ENCODE results near the gene CYTH4.

The CYTH4 gene

GRCh38 chr22:37316405-37316804, 34.1 kb downstream of the CYTH4 start:
- H2AK5ac ChIP-seq (ENCODE audit: low read length): no peak overlapping the region
- no peak overlapping the region for H3K4ac ChIP-seq (ENCODE audit: low read depth, low read length)
- H3K4me3 ChIP-seq (ENCODE audit: low read length): no peak overlapping the region
- H3K9ac ChIP-seq (ENCODE audit: low read length): no peak overlapping the region
- no peaks in the 10 kb centered on the region for H3K27me3 ChIP-seq (ENCODE audit: insufficient read depth, low read length, poor library complexity)
- H3K36me3 ChIP-seq (ENCODE audit: control insufficient read depth, insufficient read depth, low read length): no peaks in the 10 kb centered on the region
- DNase-seq: no peak
- no peaks in the 10 kb centered on the region for H3K79me2 ChIP-seq (ENCODE audit: control insufficient read depth, insufficient read depth, low read length)
- H3K56ac ChIP-seq (ENCODE audit: low read length): no peak overlapping the region
- H4K8ac ChIP-seq (ENCODE audit: low read depth, low read length): no peak overlapping the region
- no peak overlapping the region for H2BK120ac ChIP-seq (ENCODE audit: low read depth, low read length)
- no peak overlapping the region for H2BK15ac ChIP-seq (replicated peaks; ENCODE audit: low read depth)
- no peak overlapping the region for H3K4me2 ChIP-seq (ENCODE audit: low read length)
- no CpG with 5 or more reads among the region's 6 CpGs for WGBS (ENCODE audit: extremely low coverage, insufficient coverage, low lambda C conversion rate)
- H3K27ac ChIP-seq (ENCODE audit: low read depth, low read length): no peak overlapping the region
- H3K18ac ChIP-seq (ENCODE audit: low read length): no peak overlapping the region
- no peak overlapping the region for H4K5ac ChIP-seq (ENCODE audit: low read length)
- no peaks in the 10 kb centered on the region for H3K79me1 ChIP-seq (ENCODE audit: low read length)
- no peak overlapping the region for H2BK5ac ChIP-seq (ENCODE audit: low read length)
- no peak overlapping the region for H3K23ac ChIP-seq (ENCODE audit: low read length)
- no peaks in the 10 kb centered on the region for H3K4me1 ChIP-seq (ENCODE audit: control insufficient read depth, low read depth, low read length)

- Histone ChIP-seq H3K56ac (ENCODE audit: low read length) (no peak overlapping the region), H2BK5ac (ENCODE audit: low read length) (no peak overlapping the region), H2BK15ac (replicated peaks; ENCODE audit: low read depth) (no peak overlapping the region), H3K27me3 (ENCODE audit: insufficient read depth, low read length, poor library complexity) (no peaks in the 10 kb centered on the region), H3K9ac (ENCODE audit: low read length) (no peak overlapping the region), H3K4me1 (ENCODE audit: control insufficient read depth, low read depth, low read length) (no peaks in the 10 kb centered on the region), H4K5ac (ENCODE audit: low read length) (no peak overlapping the region), H3K27ac (ENCODE audit: low read depth, low read length) (no peak overlapping the region), H2BK120ac (ENCODE audit: low read depth, low read length) (no peak overlapping the region), H4K8ac (ENCODE audit: low read depth, low read length) (no peak overlapping the region), H3K79me1 (ENCODE audit: low read length) (no peaks in the 10 kb centered on the region), H2AK5ac (ENCODE audit: low read length) (no peak overlapping the region), H3K4ac (ENCODE audit: low read depth, low read length) (no peak overlapping the region), H3K18ac (ENCODE audit: low read length) (no peak overlapping the region), H3K4me3 (ENCODE audit: low read length) (no peak overlapping the region), H3K23ac (ENCODE audit: low read length) (no peak overlapping the region), H3K4me2 (ENCODE audit: low read length) (no peak overlapping the region), H3K79me2 (ENCODE audit: control insufficient read depth, insufficient read depth, low read length) (no peaks in the 10 kb centered on the region), H3K36me3 (ENCODE audit: control insufficient read depth, insufficient read depth, low read length) (no peaks in the 10 kb centered on the region)
- peak; percentile 87 for DNase-seq
- no CpG with 5 or more reads among the region's 11 CpGs for WGBS (ENCODE audit: extremely low coverage, insufficient coverage, low lambda C conversion rate)
These were observed 34.6 kb downstream of the CYTH4 start for GRCh38 chr22:37316875-37317371.

GRCh38 chr22:37317698-37318210, 35.4 kb downstream of the CYTH4 start:
- no peaks in the 10 kb centered on the region for H3K79me1 ChIP-seq (ENCODE audit: low read length)
- H3K27me3 ChIP-seq (ENCODE audit: insufficient read depth, low read length, poor library complexity): no peaks in the 10 kb centered on the region
- H3K79me2 ChIP-seq (ENCODE audit: control insufficient read depth, insufficient read depth, low read length): no peaks in the 10 kb centered on the region
- no peak overlapping the region for H3K56ac ChIP-seq (ENCODE audit: low read length)
- no peak overlapping the region for H2BK5ac ChIP-seq (ENCODE audit: low read length)
- H3K9ac ChIP-seq (ENCODE audit: low read length): no peak overlapping the region
- no peak overlapping the region for H2BK120ac ChIP-seq (ENCODE audit: low read depth, low read length)
- H3K18ac ChIP-seq (ENCODE audit: low read length): no peak overlapping the region
- H3K27ac ChIP-seq (ENCODE audit: low read depth, low read length): no peak overlapping the region
- H4K8ac ChIP-seq (ENCODE audit: low read depth, low read length): no peak overlapping the region
- H3K4me2 ChIP-seq (ENCODE audit: low read length): no peak overlapping the region
- WGBS (ENCODE audit: extremely low coverage, insufficient coverage, low lambda C conversion rate): no CpG with 5 or more reads among the region's 6 CpGs
- no peak overlapping the region for H3K4ac ChIP-seq (ENCODE audit: low read depth, low read length)
- DNase-seq: no peak
- no peak overlapping the region for H3K23ac ChIP-seq (ENCODE audit: low read length)
- H4K5ac ChIP-seq (ENCODE audit: low read length): no peak overlapping the region
- H2BK15ac ChIP-seq (replicated peaks; ENCODE audit: low read depth): no peak overlapping the region
- H3K36me3 ChIP-seq (ENCODE audit: control insufficient read depth, insufficient read depth, low read length): no peaks in the 10 kb centered on the region
- no peaks in the 10 kb centered on the region for H3K4me1 ChIP-seq (ENCODE audit: control insufficient read depth, low read depth, low read length)
- no peak overlapping the region for H2AK5ac ChIP-seq (ENCODE audit: low read length)
- no peak overlapping the region for H3K4me3 ChIP-seq (ENCODE audit: low read length)

GRCh38 chr22:37318364-37319109, 36.2 kb downstream of the CYTH4 start:
- no peak overlapping the region for H2BK120ac ChIP-seq (ENCODE audit: low read depth, low read length)
- H2BK15ac ChIP-seq (replicated peaks; ENCODE audit: low read depth): no peak overlapping the region
- H3K56ac ChIP-seq (ENCODE audit: low read length): peak overlapping the region; percentile 15
- DNase-seq: no peak
- H3K79me2 ChIP-seq (ENCODE audit: control insufficient read depth, insufficient read depth, low read length): no peaks in the 10 kb centered on the region
- H3K18ac ChIP-seq (ENCODE audit: low read length): no peak overlapping the region
- H2BK5ac ChIP-seq (ENCODE audit: low read length): no peak overlapping the region
- H4K8ac ChIP-seq (ENCODE audit: low read depth, low read length): no peak overlapping the region
- H3K27ac ChIP-seq (ENCODE audit: low read depth, low read length): no peak overlapping the region
- H3K36me3 ChIP-seq (ENCODE audit: control insufficient read depth, insufficient read depth, low read length): no peaks in the 10 kb centered on the region
- H3K23ac ChIP-seq (ENCODE audit: low read length): peak overlapping the region; percentile 66
- no peak overlapping the region for H4K5ac ChIP-seq (ENCODE audit: low read length)
- H3K9ac ChIP-seq (ENCODE audit: low read length): no peak overlapping the region
- no peaks in the 10 kb centered on the region for H3K27me3 ChIP-seq (ENCODE audit: insufficient read depth, low read length, poor library complexity)
- no peak overlapping the region for H2AK5ac ChIP-seq (ENCODE audit: low read length)
- no peak overlapping the region for H3K4ac ChIP-seq (ENCODE audit: low read depth, low read length)
- no peaks in the 10 kb centered on the region for H3K4me1 ChIP-seq (ENCODE audit: control insufficient read depth, low read depth, low read length)
- no peak overlapping the region for H3K4me3 ChIP-seq (ENCODE audit: low read length)
- no peak overlapping the region for H3K4me2 ChIP-seq (ENCODE audit: low read length)
- WGBS (ENCODE audit: extremely low coverage, insufficient coverage, low lambda C conversion rate): no CpG with 5 or more reads among the region's 18 CpGs
- H3K79me1 ChIP-seq (ENCODE audit: low read length): no peaks in the 10 kb centered on the region

GRCh38 chr22:37319469-37319868, 37.2 kb downstream of the CYTH4 start:
- no peak overlapping the region for H3K4me2 ChIP-seq (ENCODE audit: low read length)
- H2BK15ac ChIP-seq (replicated peaks; ENCODE audit: low read depth): no peak overlapping the region
- H2BK120ac ChIP-seq (ENCODE audit: low read depth, low read length): no peak overlapping the region
- DNase-seq: no peak
- no peak overlapping the region for H3K56ac ChIP-seq (ENCODE audit: low read length)
- H3K4me3 ChIP-seq (ENCODE audit: low read length): no peak overlapping the region
- H3K27ac ChIP-seq (ENCODE audit: low read depth, low read length): no peak overlapping the region
- H3K79me1 ChIP-seq (ENCODE audit: low read length): no peaks in the 10 kb centered on the region
- H2BK5ac ChIP-seq (ENCODE audit: low read length): no peak overlapping the region
- no peak overlapping the region for H2AK5ac ChIP-seq (ENCODE audit: low read length)
- H3K9ac ChIP-seq (ENCODE audit: low read length): no peak overlapping the region
- peaks cover 7% of the 10 kb centered on the region for H3K27me3 ChIP-seq (ENCODE audit: insufficient read depth, low read length, poor library complexity)
- H3K4me1 ChIP-seq (ENCODE audit: control insufficient read depth, low read depth, low read length): no peaks in the 10 kb centered on the region
- no peaks in the 10 kb centered on the region for H3K79me2 ChIP-seq (ENCODE audit: control insufficient read depth, insufficient read depth, low read length)
- no peaks in the 10 kb centered on the region for H3K36me3 ChIP-seq (ENCODE audit: control insufficient read depth, insufficient read depth, low read length)
- no peak overlapping the region for H3K18ac ChIP-seq (ENCODE audit: low read length)
- no peak overlapping the region for H4K8ac ChIP-seq (ENCODE audit: low read depth, low read length)
- no peak overlapping the region for H3K4ac ChIP-seq (ENCODE audit: low read depth, low read length)
- H4K5ac ChIP-seq (ENCODE audit: low read length): no peak overlapping the region
- WGBS (ENCODE audit: extremely low coverage, insufficient coverage, low lambda C conversion rate): no CpG with 5 or more reads among the region's 10 CpGs
- H3K23ac ChIP-seq (ENCODE audit: low read length): no peak overlapping the region
